Naive thymus-derived CD8-positive, alpha-beta T cell (primary cell): ENCODE measurements around the gene TAOK1. TPM values are rescaled to one million over a fixed set of nuclear protein-coding genes. Genes with fewer than 3 reads are reported as not detected.

Experiments used
- ATAC-seq, 2 donors: fragments of 150-1000 bp; cut with Tn5 transposase in 1 of 2; sonication (Bioruptor Pico), chemical (Tn5 transposase) in 1 of 2; 1 replicate in 1 of 2; 2 replicates in 1 of 2; pipeline ENCODE4 v1.10.0; 2021; ENCODE audit warnings: mild to moderate bottlenecking in 2 of 2, moderate library complexity in 2 of 2
- POLR2A ChIA-PET: fragments of 350-600 bp; sonication (Branson Sonifier 250); formaldehyde crosslinking; loops from one replicate; lab custom pipeline; 2021; ENCODE audit warnings: antibody characterized with exemption; lab: Charles Lee
- DNase-seq, 10 donors: peaks; one replicate each; pipeline versions ENCODE4 v3.0.0 to v3.0.0-alpha.2; 2020 to 2022
- H3K27ac Mint-ChIP-seq, 10 donors: one replicate each; pipeline ENCODE4 v1.8.0; 2020 to 2022; ENCODE audit warnings: mild to moderate bottlenecking in 10 of 10, mixed read lengths in 10 of 10, moderate library complexity in 4 of 10, inconsistent platforms in 1 of 10
- H3K27me3 Mint-ChIP-seq, 5 donors: one replicate each; pipeline ENCODE4 v1.8.0; 2021 to 2022; ENCODE audit warnings: mixed read lengths in 5 of 5
- H3K36me3 Mint-ChIP-seq, 3 donors: one replicate each; pipeline ENCODE4 v1.8.0; 2020 to 2022; ENCODE audit warnings: mixed read lengths in 3 of 3, mild to moderate bottlenecking in 2 of 3, inconsistent platforms in 1 of 3
- H3K4me1 Mint-ChIP-seq, 4 donors: one replicate each; pipeline ENCODE4 v1.8.0; 2021 to 2022; ENCODE audit warnings: mixed read lengths in 4 of 4
- H3K4me3 Mint-ChIP-seq, 10 donors: one replicate each; pipeline ENCODE4 v1.8.0; 2020 to 2022; ENCODE audit warnings: mild to moderate bottlenecking in 10 of 10, mixed read lengths in 10 of 10, moderate library complexity in 6 of 10, inconsistent platforms in 1 of 10
- H3K9me3 Mint-ChIP-seq, 9 donors: one replicate each; pipeline ENCODE4 v1.8.0; 2020 to 2022; ENCODE audit warnings: mixed read lengths in 9 of 9, mild to moderate bottlenecking in 3 of 9, inconsistent platforms in 1 of 9, moderate library complexity in 1 of 9
- polyA plus RNA-seq, 3 donors: library from polyadenylated mRNA; unstranded; fragments of 300-500 nt; fragmentation: Illumina TruSeq; gene quantifications; one replicate each; pipeline ENCODE4 v1.2.3, GENCODE V29; 2021
- total RNA-seq, 8 experiments: library from RNA in 2 of 8; stranded (reverse) in 2 of 8; gene quantifications; one replicate each; pipeline ENCODE4 v1.2.3 and lab custom pipeline; 2021 to 2026

Gene TAOK1
- total and polyA plus RNA-seq, 5 experiments from 2014 or later: 2.4 to 63.8 (median 3.5) TPM

DNA sequence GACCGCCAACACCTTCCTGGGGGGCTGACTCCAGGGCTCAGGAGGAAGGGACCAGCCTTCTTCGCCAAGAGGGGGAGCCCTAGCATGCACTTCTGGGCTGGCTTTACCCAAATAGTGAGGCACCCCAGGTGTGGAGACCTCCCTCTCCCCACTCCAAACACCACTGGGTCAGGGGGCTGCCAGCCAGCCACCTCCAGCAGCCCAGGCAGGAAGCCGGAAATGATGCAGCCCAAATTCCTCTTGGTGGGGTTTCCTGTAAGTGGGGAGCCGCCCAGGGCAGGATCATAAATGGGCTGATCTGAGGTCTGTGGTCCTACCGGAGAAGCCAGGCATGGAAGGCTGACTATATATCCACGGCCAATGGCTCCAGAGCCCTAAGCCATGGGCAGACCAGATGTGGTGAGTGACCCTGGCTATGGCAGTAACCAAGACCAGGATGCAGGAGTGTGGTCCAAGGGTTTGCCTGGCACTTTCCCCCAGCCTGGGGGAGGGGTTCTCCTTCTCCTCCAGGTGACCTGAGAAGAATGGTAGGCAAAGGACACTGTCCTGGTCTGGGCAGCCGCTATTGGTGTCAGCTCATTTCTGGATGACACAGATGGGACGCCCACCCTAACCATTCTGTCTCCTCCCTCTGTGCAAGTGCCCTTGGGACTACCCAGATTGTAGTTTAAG is 195.1 kb downstream of the TAOK1 start:
- Mint-ChIP-seq H3K27ac (peak overlapping the region in 8 of 10 donors; percentile 21 to 83 (median 74)), H3K4me3 (peak overlapping the region in 8 of 10 donors; percentile 7 to 70 (median 30)), H3K9me3 (no peaks in the 10 kb centered on the region), H3K36me3 (peaks cover 0 to 10% (median 3%) of the 10 kb centered on the region in 3 donors), H3K4me1 (peaks cover 26 to 64% (median 60%) of the 10 kb centered on the region in 4 donors), H3K27me3 (no peaks in the 10 kb centered on the region)
- ATAC-seq (no peak), DNase-seq (peak in 5 of 10 donors; percentile 11 to 68 (median 27))
- POLR2A ChIA-PET: interaction anchor here (0.7 to 3.1 kb wide), 3 partner anchors 16 to 345 kb away, joined by 5 to 20 read pairs (median 9); partner anchors contain the start of gene SSH2

DNA sequence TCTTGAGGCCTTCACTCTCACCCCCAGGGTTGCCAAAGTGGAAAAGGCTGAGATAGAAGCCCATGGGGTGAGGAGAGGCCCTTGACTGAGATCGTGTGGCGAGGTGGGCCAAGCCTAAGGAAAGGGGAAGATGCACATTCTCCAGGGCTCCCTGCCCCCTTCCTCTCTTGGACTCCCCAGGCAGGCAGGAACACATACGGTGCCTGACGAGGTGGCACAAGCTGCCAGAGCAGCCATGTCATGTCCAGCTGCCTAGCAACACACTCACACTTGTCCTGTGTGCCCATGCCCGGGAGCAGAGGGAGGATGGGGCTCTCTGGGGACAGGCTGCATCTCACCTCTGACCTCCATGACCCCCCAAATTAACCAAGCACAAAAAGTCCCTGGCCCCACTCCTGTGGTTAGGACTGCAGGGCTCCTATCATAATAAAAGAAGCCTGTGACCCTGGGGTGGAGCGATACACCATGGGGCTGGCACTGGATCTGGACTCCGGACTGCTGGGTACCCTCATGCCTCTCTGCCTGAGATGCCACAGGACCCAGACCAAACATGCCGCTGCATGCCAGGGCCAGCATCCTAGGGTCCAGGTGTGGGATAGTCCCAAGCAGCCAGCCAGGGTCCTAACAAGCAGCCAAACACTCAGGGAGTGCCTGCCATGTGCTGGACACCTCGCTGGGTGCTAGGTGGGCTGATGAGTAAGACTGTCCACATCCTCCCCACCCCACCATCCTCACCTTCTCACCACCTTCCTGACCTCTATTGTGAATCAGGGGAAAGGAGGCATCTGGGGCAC is 196.7 kb downstream of the TAOK1 start:
- POLR2A ChIA-PET: interaction anchor here (1.3 to 3.1 kb wide), 4 partner anchors 9 to 29 kb away, joined by 4 to 31 read pairs (median 12); partner anchors contain the start of gene ABHD15
- ATAC-seq (no peak), DNase-seq (no peak)
- peak overlapping the region in 9 of 10 donors; percentile 28 to 94 (median 82) for H3K27ac Mint-ChIP-seq
- H3K27me3 Mint-ChIP-seq: no peaks in the 10 kb centered on the region
- H3K36me3 Mint-ChIP-seq: peaks cover 0 to 5% (median 3%) of the 10 kb centered on the region in 3 donors
- peak overlapping the region in 9 of 10 donors; percentile 36 to 95 (median 92) for H3K4me3 Mint-ChIP-seq
- no peaks in the 10 kb centered on the region for H3K9me3 Mint-ChIP-seq
- H3K4me1 Mint-ChIP-seq: peaks cover 31 to 73% (median 71%) of the 10 kb centered on the region in 4 donors

DNA sequence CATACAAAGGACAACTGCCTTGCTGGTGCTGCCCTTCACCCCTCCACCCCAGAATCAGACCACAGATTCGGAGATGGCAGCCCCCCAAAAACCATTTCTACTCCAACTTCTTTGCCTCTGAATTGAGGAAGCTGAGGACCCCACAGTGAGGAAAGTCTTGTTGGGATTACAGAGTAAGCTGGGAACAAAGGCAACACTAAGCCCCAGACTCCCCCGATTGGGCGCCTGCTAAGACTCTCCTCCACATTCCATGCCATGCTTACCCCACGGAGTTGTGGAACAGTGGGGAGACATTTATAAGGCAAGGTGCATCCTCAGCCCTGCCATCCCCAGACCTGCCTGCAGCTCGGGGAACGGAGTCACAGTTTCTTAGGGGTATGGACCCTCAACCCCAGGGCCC is 197.4 kb downstream of the TAOK1 start:
- DNase-seq: no peak
- H3K4me1 Mint-ChIP-seq: peaks cover 30 to 80% (median 78%) of the 10 kb centered on the region in 4 donors
- POLR2A ChIA-PET: interaction anchor here (0.7 to 2.4 kb wide), 5 partner anchors 15 to 28 kb away, joined by 3 to 31 read pairs (median 5); partner anchors contain the start of gene ABHD15
- H3K27ac Mint-ChIP-seq: peak overlapping the region; percentile 63 to 94 (median 88)
- no peaks in the 10 kb centered on the region for H3K27me3 Mint-ChIP-seq
- H3K9me3 Mint-ChIP-seq: no peaks in the 10 kb centered on the region
- H3K4me3 Mint-ChIP-seq: peak overlapping the region; percentile 88 to 95 (median 94)
- H3K36me3 Mint-ChIP-seq: no peaks in the 10 kb centered on the region
- no peak for ATAC-seq

DNA sequence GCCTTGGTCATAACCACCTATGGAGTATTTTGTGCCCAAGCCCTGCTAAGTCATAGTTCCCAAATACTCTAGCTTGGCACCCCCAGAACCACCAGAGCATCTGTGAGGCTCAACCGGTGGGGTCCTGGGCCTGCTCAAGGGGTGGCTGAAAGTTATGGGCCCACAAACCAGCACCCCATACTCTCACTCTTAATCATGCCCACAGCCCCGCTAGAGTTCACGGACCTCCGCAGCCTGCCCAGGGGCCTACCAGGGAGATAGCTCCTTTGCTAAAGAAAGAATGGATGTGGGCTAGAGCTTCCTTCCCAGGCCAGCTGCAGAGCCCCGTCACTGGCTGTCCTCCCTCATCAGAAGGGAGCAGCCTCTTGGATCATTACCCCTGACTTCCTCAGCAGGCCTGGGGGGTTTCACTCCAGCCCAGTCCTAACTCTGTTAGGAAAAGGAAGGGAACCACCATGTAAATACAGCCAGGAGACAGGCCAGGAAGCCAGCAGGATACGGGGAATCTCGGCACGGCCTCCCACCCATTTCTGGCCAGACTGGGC is 197.9 kb downstream of the TAOK1 start:
- H3K27ac Mint-ChIP-seq: peak overlapping the region; percentile 83 to 95 (median 92)
- H3K27me3 Mint-ChIP-seq: no peaks in the 10 kb centered on the region
- POLR2A ChIA-PET: interaction anchor here (0.7 to 2.4 kb wide), 6 partner anchors 15 to 343 kb away, joined by 3 to 31 read pairs (median 4); partner anchors contain the start of gene ABHD15
- no peaks in the 10 kb centered on the region for H3K9me3 Mint-ChIP-seq
- ATAC-seq (no peak), DNase-seq (peak in 1 of 10 donors; percentile 36)
- H3K4me1 Mint-ChIP-seq: peaks cover 30 to 83% (median 80%) of the 10 kb centered on the region in 4 donors
- no peaks in the 10 kb centered on the region for H3K36me3 Mint-ChIP-seq
- peak overlapping the region; percentile 88 to 95 (median 94) for H3K4me3 Mint-ChIP-seq

DNA sequence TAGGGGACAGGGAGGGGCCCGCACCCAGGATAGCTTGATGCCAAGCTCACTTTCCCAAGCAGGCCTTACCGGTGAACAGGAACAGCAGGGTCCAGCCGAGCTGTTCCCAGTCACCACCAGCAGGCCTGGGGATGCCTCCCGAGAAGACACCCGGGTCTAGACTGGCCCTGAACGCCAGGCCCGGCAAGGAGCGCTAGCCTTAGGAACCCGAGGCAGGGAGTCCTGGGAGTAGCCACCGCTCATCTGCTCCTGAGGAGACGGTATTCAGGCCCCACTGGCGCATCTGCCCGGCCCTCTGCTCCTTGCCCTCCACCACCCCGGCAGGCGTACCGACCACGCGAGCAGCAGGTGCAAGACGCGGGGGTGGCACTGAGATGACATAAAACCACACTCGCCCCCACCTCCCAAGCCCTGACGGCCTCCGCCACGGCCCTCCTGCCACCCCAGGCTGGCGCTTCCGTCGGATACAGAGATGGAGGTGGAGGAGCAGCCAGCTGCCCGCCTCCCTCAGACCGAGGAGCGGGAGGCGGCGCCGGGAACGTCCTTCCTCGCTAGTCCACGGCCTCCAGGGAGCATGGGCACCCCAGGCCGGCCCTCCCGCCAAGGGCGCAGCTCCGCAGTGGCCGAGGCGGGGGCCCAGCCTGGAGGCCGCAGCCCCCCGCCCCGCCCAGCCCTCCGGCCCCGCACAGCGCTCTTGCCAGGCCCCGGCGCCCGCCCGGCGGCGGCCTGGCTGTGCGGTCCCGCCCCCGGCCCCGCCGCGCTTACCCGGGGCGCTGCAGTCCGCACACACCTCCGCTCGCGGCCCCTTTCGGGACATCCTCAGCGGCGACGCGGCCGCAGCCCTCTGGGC is 198.6 kb downstream of the TAOK1 start:
- POLR2A ChIA-PET: interaction anchor here (0.5 to 2.4 kb wide), 6 partner anchors 16 to 343 kb away, joined by 3 to 31 read pairs (median 4); partner anchors contain the start of gene ABHD15
- DNase-seq: peak in 6 of 10 donors; percentile 24 to 72 (median 38)
- H3K4me1 Mint-ChIP-seq: peaks cover 30 to 81% (median 78%) of the 10 kb centered on the region in 4 donors

DNA sequence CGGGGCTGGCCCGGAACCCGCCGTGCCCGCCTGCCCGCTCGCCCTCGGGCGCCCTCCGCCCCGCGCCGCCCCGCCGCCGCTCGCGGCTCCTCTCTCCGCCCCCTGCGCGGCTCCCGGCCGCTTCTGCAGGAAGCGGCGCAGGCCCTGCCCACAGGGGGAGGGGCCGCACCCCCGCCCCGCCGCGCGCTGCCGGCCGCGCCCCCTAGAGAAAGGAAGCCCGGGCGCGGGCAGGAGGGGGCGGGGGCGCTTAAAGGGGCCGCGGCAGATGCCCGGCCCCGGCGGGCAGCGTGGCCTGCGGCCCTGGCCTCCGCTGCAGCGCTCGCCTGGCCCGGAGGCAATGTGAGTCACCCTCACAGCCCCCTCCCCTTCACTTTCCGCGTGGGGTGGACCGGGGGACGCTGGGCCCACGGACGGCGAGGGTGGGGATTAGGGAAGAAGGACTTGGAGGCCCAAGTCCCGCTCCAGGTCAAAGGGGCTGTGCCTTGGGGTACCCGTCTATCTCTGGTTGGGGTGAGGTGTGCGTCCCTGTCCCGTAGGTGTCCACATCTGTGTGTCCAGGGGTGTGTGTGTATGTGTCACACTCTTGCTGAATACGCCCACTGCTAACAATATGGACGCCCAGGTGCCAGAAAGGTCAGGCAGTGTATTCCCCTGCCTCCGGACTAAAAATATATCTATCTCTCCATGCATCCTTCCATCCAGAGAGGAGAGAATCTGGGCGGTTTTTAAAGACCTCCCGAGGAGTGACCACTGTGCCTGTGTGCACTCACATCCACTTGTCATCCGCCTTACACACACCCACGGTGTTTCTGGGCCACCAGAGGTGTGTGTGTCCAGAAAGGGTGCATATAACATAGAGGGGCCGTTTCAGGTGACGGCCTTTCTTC is 199.6 kb downstream of the TAOK1 start, which contains the start of gene GIT1:
GIT1 (minus strand) TSS at position 125 of the 887 bp plus-strand sequence. CDS start 270 bp downstream, outside the sequence.
- POLR2A ChIA-PET: interaction anchor here (2.4 to 4.4 kb wide), 2 partner anchors 8 to 26 kb away, joined by 31 to 43 read pairs; no protein-coding TSS in a partner anchor
- Mint-ChIP-seq H3K36me3 (no peaks in the 10 kb centered on the region), H3K4me3 (peak within 1 kb of the TSS; percentile 88 to 95 (median 94)), H3K27ac (peak within 1 kb of the TSS; percentile 78 to 95 (median 92)), H3K27me3 (peaks cover 0 to 2% (median 0%) of the 10 kb centered on the region in 5 donors), H3K9me3 (no peaks in the 10 kb centered on the region), H3K4me1 (peaks cover 25 to 77% (median 73%) of the 10 kb centered on the region in 4 donors)
- ATAC-seq: peak; percentile 74 to 82
- DNase-seq: peak; percentile 72 to 89 (median 83)

More for the DNA sequence above, 198.6 kb downstream of the TAOK1 start:
- Mint-ChIP-seq H3K36me3 (no peaks in the 10 kb centered on the region), H3K27ac (peak overlapping the region in 8 of 10 donors; percentile 7 to 95 (median 92)), H3K9me3 (no peaks in the 10 kb centered on the region), H3K4me3 (peak overlapping the region; percentile 88 to 95 (median 94)), H3K27me3 (no peaks in the 10 kb centered on the region)
- peak; percentile 17 to 27 for ATAC-seq

DNA sequence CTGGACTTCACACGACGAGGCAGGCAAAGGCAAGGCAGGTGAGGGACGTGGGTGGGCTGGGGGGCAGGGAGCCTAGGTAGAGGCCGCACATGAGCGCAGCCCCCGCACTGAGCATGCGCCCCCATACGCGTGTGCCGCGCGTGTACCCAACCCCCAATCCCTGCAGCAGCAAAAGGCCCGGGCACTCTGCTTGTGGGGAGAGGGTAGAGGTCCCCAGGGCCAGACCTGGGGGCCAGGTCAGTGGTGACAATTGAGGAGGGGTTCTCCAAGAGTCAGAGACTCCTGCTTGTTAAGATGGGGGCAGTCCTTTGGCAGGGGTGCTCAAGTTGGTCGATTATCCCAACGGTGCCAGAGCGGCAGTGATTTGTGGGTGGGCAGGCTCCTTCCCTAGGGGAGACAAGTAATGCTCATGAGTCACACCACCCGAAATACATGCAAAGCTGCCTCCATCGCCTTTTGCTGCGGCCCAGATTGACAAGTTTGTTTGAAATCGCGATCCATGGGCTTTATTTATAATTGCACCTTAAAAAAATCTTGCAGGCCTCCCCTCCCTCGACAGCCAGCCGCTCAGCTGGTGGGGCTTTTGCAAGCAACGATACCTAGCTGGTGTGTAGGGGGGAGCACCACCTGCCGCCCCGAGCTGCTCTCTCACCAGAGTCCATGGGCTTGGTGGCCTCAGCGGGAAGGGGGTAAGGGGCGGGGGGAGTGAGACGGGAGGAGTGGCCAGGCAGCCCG is 200.4 kb downstream of the TAOK1 start:
- DNase-seq (peak in 3 of 10 donors; percentile 15 to 37 (median 36)), ATAC-seq (no peak)
- peaks cover 20 to 69% (median 65%) of the 10 kb centered on the region in 4 donors for H3K4me1 Mint-ChIP-seq
- peak overlapping the region; percentile 24 to 93 (median 86) for H3K27ac Mint-ChIP-seq
- H3K36me3 Mint-ChIP-seq: no peaks in the 10 kb centered on the region
- peaks cover 0 to 2% (median 0%) of the 10 kb centered on the region in 5 donors for H3K27me3 Mint-ChIP-seq
- H3K9me3 Mint-ChIP-seq: no peaks in the 10 kb centered on the region
- POLR2A ChIA-PET: interaction anchor here (0.7 to 4.9 kb wide), 7 partner anchors 9 to 115 kb away, joined by 3 to 79 read pairs (median 4); partner anchors contain the start of genes ABHD15, CORO6 and TP53I13
- peak overlapping the region; percentile 83 to 95 (median 90) for H3K4me3 Mint-ChIP-seq

DNA sequence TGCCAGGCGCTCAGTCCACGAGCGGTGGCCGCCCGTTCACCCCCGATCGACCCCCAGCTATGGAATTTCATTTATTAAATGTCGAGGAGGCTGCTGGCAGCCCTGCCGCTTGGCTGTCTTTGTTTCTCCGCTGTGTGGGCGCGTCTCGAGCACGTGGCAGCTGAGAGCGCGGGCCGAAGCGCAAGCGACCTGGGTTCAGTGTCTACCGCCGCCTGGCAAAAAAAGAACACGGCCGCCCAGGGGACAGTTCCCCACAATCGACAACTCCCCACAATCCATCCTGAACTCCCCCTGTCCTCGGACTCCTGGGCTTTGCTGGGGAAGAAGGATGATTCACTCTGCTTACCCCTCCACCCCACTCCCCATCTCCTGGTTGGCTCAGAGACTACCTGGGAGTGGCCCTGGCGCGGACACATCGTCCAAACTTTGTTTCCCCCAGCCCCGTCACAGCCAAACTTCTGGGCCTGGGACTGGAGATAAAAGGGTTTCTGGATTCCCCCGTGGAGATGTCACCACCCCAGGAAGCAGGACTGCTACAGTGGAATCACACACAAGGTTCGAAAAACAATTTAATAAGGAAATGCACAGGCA is 201.1 kb downstream of the TAOK1 start:
- peak overlapping the region in 9 of 10 donors; percentile 52 to 92 (median 83) for H3K27ac Mint-ChIP-seq
- POLR2A ChIA-PET: interaction anchor here (0.7 to 4.9 kb wide), 7 partner anchors 10 to 115 kb away, joined by 3 to 79 read pairs (median 4); partner anchors contain the start of genes ABHD15, CORO6 and TP53I13
- peaks cover 17 to 64% (median 59%) of the 10 kb centered on the region in 4 donors for H3K4me1 Mint-ChIP-seq
- peak overlapping the region; percentile 83 to 95 (median 90) for H3K4me3 Mint-ChIP-seq
- ATAC-seq (peak; percentile 9 to 17), DNase-seq (peak in 2 of 10 donors; percentile 28 to 34)
- H3K9me3 Mint-ChIP-seq: no peaks in the 10 kb centered on the region
- no peaks in the 10 kb centered on the region for H3K36me3 Mint-ChIP-seq
- peaks cover 0 to 2% (median 0%) of the 10 kb centered on the region in 5 donors for H3K27me3 Mint-ChIP-seq
